ENCODE results near the gene NLRP12.
"Not testable (repeated sequence)": the region's sequence is repeated elsewhere in the genome, so short reads cannot be mapped to it uniquely, and the experiment has no call there.

NLRP12 gene

DNA sequence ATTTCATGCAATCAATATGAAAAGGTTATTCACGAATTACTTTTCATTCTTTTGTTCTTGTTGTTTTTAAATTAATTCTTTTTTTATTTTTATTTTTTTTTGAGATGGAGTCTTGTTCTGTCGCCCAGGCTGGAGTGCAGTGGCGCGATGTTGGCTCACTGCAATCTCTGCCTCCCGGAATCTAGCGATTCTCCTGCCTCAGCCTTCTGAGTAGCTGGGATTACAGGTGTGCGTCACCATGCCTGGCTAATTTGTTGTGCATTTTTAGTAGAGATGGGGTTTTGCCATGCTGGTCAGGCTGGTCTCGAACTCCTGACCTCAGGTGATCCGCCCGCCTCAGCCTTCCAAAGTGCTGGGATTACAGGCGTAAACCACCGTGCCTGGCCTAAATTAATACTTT, 16.1 kb upstream of the NLRP12 start:
- DNase-seq (ENCODE audit: low read depth in 2 of 2, low spot score in 1 of 2) = not testable (repeated sequence)

DNA sequence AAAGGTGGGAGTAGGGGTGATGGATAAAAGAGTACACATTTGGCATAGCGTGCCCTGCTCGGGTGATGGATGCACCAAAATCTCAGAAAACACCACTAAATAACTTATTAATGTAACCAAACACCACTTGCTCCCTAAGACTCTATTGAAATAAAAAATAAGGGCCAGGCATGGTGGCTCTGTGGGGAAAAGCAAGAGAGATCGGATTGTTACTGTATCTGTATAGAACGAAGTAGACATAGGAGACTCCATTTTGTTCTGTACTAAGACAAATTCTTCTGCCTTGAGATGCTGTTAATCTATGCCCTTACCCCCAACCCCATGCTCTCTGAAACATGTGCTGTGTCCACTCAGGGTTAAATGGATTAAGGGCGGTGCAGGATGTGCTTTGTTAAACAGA, 14.3 kb upstream of the NLRP12 start:
- not testable (repeated sequence) for DNase-seq (ENCODE audit: low read depth in 2 of 2, low spot score in 1 of 2)

DNA sequence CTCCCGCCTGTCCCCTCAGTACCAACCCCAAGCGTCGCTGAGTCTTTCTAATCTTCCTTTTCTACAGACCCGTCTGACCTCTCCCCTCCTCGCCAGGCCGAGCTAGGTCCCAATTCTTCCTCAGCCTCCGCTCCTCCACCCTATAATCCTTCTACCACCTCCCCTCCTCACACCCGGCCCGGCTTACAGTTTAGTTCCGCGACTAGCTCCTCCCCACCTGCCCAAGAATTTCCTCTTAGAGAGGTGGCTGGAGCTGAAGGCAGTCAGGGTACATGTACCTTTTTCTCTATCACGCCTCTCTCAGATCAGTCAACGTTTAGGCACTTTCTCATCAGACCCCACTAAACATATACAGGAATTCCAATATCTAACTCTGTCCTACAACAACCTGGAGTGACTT, 8.7 kb upstream of the NLRP12 start:
- not testable (repeated sequence) for DNase-seq (ENCODE audit: low read depth in 2 of 2, low spot score in 1 of 2)

DNA sequence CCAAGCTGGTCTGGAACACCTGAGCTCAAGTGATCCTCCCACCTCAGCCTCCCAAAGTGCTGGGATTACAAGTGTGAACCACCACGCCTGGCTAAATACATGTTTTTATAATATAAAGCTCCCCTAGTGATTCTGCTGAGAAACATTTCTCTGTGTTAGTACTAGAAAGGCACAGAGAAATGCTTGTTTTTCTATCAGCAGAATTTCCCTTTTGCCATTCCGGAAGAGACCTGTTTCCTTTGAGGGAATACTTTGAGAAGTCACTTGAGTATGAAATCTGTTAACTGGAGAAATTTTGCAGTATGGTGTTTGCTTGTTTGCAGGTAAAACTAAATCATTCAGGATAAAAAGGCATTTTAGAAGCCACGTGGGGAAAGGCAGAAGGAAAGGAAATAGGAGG, 4.4 kb upstream of the NLRP12 start:
- no peak for DNase-seq (ENCODE audit: low read depth in 2 of 2, low spot score in 1 of 2)

DNA sequence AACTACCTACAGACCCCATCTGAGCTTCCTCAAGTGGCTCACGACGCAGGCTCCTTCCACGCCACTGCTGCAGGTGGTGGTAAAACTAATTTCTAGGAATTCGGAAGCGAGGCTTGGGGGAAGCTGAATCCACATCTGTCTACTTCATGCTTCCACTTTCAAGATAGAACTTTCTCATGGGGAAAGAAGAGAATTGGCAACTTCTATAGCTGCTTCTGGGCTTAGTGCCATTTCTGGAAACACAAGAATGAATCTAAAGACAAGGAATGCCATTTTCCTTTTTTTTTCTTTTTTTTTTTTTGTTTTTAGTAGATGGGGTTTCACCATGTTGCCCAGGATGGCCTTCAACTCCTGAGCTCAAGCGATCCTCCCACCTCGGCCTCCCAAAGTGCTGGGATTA, 2.8 kb upstream of the NLRP12 start:
- DNase-seq (ENCODE audit: low read depth in 2 of 2, low spot score in 1 of 2) = no peak

DNA sequence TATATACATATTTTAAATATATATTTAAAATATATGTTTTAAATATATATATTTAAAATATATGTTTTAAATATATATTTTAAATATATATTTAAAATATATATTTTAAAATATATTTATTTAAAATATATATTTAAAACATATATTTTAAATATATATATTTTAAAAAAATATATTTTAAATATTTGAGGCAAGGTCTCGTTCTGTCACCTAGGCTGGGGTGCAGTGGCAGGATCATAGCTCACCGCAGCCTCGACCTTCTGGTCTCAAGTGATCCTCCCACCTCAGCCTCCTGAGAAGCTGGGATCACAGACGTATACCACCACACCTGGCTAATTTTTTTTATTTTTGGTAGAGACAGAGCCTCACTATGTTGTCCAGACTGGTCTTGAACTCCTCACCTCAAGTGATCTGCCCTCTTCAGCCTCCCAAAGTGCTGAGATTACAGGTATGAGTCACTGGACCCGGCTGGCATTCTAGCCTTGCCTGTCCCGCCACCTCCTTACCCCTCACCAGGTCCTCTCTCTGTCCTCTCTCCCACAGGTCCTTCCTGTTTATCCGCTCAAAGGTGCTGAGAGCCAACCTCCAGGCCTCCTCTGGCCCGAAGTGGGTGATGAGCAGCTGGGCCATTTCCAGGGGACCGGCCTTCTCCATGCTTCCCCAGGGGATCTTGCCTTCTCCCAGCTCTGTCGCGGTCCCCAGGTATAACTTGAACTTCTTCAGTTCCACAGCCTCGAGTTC, 564 bp downstream of the NLRP12 start:
- no peak for DNase-seq (ENCODE audit: low read depth in 2 of 2, low spot score in 1 of 2)

DNA sequence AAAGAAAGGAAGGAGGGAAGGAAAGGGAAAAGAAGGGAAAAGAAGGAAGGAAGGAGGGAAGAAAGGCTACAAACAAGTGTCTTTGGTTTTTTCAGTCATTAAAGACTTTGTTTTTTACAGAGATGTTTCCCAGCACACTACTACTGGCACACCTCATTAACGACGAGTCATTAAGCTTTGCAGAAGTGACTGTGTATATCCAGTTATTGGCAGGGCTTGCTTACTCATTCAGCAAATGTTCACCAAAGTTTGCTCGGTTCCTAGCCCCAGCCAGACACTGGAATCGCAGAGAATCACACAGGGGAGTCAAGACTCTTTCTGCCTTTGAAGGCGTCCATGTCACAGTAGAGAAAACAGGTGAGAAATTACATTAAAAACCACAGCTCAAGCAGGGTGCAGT, 4.3 kb downstream of the NLRP12 start:
- DNase-seq (ENCODE audit: low read depth in 2 of 2, low spot score in 1 of 2) = no peak

DNA sequence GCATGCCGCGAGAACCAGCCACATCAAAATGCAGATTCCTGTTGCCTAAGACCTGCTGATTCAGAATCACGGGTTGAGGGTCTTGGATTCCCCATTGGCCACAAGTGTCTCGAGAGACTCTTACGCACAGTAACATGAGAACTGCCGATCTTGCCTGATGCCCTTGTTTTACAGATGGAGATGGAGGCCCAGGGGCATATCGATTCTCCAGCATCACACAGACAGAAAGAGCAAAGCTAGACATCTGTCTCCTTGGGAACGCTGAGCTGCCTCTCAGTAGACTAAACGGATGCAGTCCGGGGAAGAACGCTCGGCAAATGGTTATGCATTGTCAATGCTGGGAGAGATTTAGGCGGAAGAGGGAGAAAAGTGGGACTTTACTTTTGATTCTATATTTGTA, 5.4 kb downstream of the NLRP12 start:
- DNase-seq (ENCODE audit: low read depth in 2 of 2, low spot score in 1 of 2) = no peak

DNA sequence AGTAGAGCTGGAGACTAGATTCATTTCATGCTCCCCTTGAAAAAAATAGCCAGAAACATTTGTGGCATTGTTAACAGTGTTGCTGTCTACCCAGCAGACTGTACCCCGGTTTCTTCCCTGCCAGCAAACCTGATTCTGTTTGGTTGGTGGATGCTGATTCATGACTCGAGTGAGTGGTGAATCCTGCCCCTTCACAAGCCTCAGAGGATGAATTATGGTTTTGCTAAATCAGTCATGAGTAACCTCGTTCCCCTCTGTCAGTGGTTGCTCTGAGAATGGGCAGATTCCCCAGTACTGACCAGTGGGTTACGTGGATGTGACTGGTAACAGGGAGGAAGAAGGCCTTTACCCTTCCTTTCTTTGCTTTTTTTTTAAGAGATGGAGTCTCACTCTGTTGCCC, 10.1 kb downstream of the NLRP12 start:
- DNase-seq (ENCODE audit: low read depth in 2 of 2, low spot score in 1 of 2) = no peak

DNA sequence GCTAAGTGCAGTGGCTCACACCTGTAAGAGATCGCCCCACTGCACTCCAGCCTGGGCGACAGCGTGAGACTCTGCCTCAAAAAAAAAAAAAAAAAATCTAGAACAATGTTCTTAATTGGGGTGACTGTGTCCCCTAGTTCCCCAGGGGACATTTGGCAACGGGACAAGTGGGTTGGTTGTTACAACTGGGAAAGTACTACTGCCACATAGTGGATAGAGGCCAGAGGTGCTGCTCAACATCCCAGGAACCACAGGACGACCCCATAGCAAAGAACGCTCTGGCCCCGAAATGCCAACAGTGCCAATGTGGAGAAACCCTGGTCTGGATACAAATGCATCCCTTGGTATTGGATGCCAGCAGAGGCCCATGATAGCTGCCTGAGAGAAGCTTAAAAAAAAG, 11.8 kb downstream of the NLRP12 start:
- DNase-seq (ENCODE audit: low read depth in 2 of 2, low spot score in 1 of 2) = no peak

DNA sequence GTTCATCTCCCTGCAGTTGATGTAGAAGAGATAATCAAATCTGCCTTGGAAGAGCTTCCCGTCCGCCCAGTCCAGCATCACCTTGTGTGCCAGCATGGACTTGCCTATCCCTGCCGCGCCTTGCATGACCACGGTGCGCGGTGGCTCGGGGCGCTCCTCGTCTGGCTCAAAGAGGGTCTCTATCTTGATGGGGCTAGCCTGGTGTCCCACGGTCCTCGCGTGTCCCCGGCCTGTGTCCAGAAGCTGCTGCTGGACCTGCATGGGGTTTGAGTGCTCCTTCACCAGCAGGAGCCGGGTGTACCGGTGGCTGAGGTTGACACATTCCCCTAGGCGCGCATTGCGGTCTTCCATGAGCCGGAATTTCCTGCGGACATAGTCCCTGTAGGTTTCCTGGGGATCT, 13.2 kb downstream of the NLRP12 start:
- no peak for DNase-seq (ENCODE audit: low read depth in 2 of 2, low spot score in 1 of 2)

DNA sequence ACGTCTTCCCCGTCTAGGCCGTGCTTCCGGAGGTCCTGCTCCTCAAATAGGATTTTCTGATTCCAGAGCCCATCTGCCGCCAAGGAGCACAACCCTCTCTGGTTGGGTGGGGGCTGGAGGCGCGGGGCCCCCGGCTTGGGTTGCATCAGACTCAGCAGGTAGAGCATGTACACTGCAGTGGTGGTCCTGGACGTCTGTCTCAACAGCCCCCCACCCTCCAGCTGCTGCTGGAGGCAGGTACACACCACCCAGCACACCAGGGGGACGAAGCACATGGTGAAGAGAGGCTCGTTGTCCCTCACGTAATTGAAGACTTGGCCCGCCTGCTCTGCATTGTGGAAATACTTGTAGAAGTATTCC, 13.9 kb downstream of the NLRP12 start:
- DNase-seq (ENCODE audit: low read depth in 2 of 2, low spot score in 1 of 2) = no peak

DNA sequence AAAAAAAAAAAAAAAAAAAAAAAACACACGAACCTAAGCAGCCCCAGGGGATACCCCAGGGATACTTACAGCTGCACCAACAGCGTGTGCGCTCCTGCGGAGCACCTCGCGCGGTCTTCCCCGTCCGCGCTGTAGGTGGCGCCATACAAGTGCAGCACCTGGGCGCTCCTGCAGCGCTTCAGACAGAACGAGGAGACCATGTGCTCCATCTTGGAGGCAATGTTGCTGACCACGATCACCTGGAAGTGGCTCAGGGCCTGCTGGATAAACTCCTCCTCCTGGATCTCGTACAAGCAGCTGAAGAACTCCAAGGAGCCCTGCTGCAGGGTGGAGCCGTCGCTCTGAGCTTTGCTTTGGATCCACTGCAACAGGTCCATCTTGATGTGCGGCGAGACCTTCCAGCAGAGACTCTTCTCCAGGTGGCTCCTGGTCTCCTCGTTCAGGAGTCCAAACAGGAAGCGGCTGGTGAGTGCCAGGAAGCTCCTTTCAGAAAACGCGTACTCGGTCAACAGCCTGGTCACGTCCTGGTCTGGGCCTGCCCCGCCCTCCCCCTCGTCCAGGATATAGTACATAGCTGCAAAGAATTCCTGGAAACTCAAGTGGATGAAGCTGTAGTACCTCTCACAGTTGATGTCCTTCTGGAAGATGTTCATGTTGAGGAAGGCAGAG, 14.5 kb downstream of the NLRP12 start:
- DNase-seq (ENCODE audit: low read depth in 2 of 2, low spot score in 1 of 2) = no peak

DNA sequence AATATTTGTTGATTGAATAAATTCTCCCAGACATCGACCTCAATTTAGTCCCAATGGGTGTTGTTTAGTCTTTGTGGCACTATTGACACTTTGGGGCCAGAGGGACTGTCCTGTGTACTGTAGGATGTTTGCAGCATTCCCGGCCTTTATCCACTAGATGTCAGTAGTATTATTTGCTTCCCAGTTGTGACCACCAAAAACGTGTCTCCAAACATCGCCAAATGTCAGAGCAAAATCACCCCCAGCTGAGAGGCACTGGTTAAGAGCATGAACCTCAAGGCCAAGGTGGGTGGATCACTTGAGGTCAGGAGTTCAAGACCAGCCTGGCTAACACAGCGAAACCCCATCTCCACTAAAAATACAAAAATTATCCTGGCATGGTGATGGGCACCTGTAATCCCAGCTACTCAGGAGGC, 15.4 kb downstream of the NLRP12 start:
- no peak for DNase-seq (ENCODE audit: low read depth in 2 of 2, low spot score in 1 of 2)

DNA sequence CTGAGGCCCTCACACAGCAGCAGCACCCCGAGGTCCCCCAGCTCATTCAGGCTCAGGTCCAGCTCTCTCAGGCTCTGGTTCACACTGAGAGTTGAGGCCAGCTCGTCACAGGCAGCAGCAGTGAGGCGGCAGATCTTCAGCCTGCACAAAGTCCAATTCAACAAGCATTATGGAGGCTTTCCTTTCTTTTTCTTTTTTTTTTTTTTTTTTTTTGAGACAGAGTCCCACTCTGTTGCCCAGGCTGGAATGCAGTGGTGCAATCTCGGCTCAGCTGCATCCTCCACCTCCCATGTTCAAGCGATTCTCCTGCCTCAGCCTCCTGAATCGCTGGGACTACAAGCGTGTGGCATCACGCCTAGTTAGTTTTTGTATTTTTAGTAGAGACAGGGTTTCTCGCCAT, 22.9 kb downstream of the NLRP12 start:
- DNase-seq (ENCODE audit: low read depth in 2 of 2, low spot score in 1 of 2) = no peak

DNA sequence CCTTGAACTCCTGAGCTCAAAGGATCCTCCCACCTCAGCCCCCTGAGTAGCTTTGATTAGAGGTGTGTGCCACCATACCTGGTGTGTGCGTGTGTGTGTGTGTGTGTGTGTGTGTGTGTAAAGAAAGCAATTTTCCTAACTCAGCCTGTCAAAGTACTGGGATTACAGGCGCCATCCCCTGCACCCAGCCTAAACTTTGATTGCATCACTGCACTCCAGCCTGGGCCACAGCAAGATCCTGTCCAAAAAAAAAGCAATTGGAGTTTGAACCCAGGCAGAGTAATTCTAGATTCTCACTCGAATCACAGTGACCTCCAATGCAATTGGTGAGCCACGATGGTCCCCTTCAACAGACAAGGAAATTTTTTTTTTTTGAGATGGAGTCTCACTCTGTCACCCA, 29.1 kb downstream of the NLRP12 start:
- no peak for DNase-seq (ENCODE audit: low read depth in 2 of 2, low spot score in 1 of 2)

DNA sequence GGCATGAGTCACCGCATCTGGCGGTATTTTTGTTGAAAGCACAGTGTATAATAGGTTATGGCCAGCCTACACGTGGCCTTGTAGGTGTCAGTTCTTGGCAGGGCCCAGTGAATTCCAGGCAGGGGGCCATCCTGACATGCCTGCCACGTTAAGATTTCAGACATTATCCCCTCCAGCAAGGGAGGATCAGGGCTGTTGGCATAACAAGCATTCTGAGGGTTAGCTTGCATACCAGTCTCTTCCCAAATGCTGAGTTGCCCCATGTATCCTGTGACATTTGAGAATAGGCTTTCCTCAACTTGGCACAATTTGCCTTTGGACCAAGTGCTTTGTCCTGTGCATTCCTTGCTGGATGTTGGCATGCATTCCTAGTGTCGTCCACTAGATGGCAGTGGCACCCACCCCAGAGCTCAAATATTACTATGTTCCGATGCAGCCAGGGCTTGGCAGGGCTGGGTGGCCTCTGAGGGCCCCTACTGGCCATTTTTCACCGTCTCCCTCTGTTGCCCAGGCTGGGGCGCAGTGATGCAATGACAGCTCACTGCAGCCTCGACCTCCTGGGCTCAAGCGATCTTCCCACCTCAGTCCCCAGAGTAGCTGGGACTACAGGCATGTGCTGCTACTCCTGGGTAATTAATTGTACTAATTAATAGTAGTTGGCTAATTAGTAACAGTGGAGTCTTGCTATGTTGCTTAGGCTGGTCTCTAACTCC, 31.2 kb downstream of the NLRP12 start:
- peak; percentile 17 to 49 for DNase-seq (ENCODE audit: low read depth in 2 of 2, low spot score in 1 of 2)

DNA sequence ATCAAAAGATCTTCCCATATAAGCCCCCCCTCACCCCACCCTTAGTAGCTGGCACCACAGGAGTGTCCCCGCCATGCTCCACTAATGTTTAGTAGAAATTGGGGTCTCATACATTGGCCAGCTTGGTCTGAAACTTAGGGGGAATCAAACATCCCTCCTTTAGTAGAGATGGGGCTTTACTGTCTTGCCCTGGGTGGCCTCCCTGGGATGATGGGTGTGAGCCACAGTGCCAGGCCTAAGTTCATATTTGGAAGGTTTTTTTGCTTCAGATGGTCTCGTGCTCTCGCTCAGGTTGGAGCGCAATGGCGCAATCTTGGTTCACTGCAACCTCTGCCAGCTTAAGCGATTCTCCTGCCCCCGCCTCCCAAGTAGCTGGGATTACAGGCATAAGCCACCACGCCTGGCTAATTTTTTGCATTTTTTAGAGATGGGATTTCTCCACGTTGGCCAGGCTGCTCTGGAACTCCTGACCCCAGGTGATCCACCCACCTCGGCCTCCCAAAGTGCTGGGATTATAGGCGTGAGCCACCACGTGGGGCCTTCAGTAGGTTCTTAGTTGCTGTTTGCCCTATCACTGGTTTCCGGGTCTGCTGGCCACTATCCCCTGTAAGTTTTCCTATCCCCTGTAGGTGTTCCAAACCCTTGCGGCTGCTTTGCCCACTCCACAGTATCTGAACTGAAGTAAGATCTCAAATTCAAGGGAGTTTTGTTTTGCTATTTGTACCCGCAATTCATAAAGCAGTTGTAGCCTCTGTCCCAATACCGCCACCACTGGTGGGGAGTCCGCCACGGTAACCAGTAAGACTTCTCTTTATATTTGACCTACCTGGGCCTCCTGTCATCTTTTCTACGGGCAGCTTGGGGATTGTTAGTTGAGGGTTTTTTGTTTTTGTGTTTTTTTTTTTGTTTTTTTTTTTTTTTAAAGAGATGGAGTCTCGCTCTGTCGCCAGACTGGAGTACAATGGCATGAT, 34.1 kb downstream of the NLRP12 start:
- DNase-seq (ENCODE audit: low read depth in 2 of 2, low spot score in 1 of 2) = no peak

DNA sequence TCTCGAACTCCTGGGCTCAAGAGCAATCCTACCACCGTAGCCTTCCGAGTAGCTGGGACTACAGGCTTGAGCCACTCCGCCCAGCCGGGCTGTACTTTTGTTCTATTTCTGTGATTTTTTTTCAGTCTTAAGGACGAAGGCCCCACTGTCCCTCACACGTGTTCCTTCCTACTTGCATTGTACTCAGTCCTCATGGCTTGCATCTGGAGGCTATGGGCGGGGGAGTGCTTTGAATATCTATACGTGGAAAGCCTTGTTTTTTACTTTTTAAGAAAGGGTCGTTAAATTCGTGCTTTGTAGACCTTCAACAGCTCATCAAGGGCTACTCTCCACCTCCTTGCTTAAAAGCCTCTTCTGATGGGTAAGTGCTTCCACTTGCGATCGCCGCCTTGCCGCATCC, 36.8 kb downstream of the NLRP12 start:
- no peak for DNase-seq (ENCODE audit: low read depth in 2 of 2, low spot score in 1 of 2)

DNA sequence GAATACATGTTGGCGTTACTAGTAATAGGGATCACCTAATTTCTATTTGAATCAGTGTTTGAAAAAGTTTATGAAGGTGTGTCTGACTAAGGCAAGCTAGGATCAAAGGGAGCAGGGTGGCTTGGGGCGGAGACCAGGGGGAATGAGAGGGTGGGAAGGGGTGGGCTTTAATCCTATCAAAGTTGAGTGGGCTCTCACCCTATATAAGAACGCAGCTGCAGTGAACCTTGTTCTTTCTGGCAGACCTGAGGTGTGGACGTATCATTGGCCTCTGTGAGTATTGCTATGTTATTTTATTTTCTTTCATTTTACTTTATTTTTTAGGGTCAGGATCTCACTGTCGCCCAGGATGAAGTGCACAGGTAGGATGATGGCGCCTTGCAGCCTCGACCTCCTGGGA, 37.4 kb downstream of the NLRP12 start:
- no peak for DNase-seq (ENCODE audit: low read depth in 2 of 2, low spot score in 1 of 2)

DNA sequence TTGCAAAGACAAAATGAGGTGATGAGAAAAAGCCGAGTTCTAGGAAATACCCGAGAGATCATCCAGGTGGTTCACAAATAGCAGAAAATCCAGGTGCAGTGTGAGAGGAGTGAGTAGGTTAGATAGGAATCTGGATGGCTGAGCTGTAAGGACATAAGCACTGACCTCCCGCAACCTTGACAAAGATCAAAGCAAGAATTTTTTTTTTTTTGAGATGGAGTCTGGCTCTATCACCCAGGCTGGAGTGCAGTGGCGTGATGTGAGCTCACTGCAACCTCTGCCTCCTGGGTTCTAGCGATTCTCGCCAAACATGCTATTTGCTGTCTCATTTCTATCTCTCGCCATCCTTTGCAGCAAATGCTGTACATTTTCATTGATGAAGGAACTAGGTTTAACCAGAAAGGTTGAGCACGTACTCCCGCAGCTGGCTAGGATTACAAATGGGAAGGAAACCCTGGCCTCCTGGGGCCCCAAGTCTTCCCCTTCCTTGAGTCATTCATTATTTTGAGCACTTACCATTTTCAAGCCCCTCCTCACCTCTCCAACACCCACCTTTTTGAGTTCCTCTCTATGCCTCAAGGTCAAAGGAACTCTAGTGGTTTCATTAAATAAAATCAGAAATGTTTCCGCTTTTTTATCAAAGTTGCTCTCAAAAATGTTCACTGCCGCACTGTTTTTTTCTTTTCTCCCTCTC, 38.8 kb downstream of the NLRP12 start:
- DNase-seq (ENCODE audit: low read depth in 2 of 2, low spot score in 1 of 2) = no peak

Data from stimulated activated CD8-positive, alpha-beta memory T cell treated with anti-CD3 and anti-CD28 coated beads, Interleukin-4, amount 100 ng/mL, for 1 hour (primary cell).